Psoas muscle (tissue), 8 donors: Measurements from ENCODE around the gene MYO10. TPM values are rescaled to one million over a fixed set of nuclear protein-coding genes. Genes with fewer than 3 reads are reported as not detected.
"Not testable (repeated sequence)": the region's sequence is repeated elsewhere in the genome, so short reads cannot be mapped to it uniquely, and the experiment has no call there.

Experiments used
- ATAC-seq, 4 donors: fragments of 200-7000 bp; cut with Tn5 transposase; one replicate each; pipeline ENCODE4 v1.9.1; 2020; ENCODE audit warnings: moderate library complexity in 3 of 4, mild to moderate bottlenecking in 2 of 4
- DNase-seq, 2 donors: peaks; one replicate each; pipeline ENCODE4 v3.0.0-alpha.2; 2020
- H3K27ac ChIP-seq: fragments of 200-600 bp; one replicate; pipeline ENCODE4 v1.8.0; 2022
- H3K27me3 ChIP-seq, 3 donors: fragments of 200-600 bp in 1 of 3; one replicate each; pipeline versions ENCODE4 v1.6.1 to v1.8.0; 2013 to 2022; ENCODE audit warnings: low read length in 2 of 3, mild to moderate bottlenecking in 2 of 3, moderate library complexity in 1 of 3; ENCODE audit not compliant: insufficient read depth in 3 of 3
- H3K36me3 ChIP-seq, 2 donors: fragments of 200-600 bp in 1 of 2; one replicate each; pipeline versions ENCODE4 v1.6.1 to v1.8.0; 2013 to 2022; ENCODE audit warnings: low read depth in 1 of 2, mild to moderate bottlenecking in 1 of 2, moderate library complexity in 1 of 2; ENCODE audit not compliant: insufficient read depth in 1 of 2
- H3K4me1 ChIP-seq: fragments of 200-600 bp; one replicate; pipeline ENCODE4 v1.8.0; 2022
- H3K4me3 ChIP-seq: fragments of 200-600 bp; one replicate; pipeline ENCODE4 v1.8.0; 2022; ENCODE audit warnings: mild to moderate bottlenecking
- H3K9me3 ChIP-seq: fragments of 200-600 bp; one replicate; pipeline ENCODE4 v1.8.0; 2022
- CTCF ChIP-seq: fragments of 200-600 bp; IDR thresholded peaks from one replicate; pipeline ENCODE4 v1.8.0; 2022; ENCODE audit warnings: antibody characterized with exemption
- WGBS, 3 donors: extraction: QIAGEN DNeasy Blood & Tissue Kit; methylation state at CpG; one replicate each; pipeline versions ENCODE4 v1.1.6 to v1.1.7; 2013; 5-methylcytosine and 5-hydroxymethylcytosine counted together
- intact Hi-C, 2 donors: fragments of 100-400 bp; cut with DNase I; formaldehyde crosslinking; loops; one replicate each; pipeline versions ENCODE4 v1.11.0 to v1.14.2; 2022
- long read RNA-seq, 2 donors: library from polyadenylated mRNA; unstranded; transcript quantifications; one replicate each; pipeline ENCODE4 v2.0.0, GENCODE V29; 2021
- polyA plus RNA-seq, 3 donors: library from polyadenylated mRNA; stranded (reverse); fragments of 200-250 nt; gene quantifications; one replicate each; pipeline ENCODE4 v1.2.3, GENCODE V29; 2013
- total RNA-seq, 4 donors: library from RNA; stranded (reverse); fragmentation: NEBNext Ultra II Directional in 2 of 4; extraction: Animal tissue kit (Norgen Biotek cat#: 25700) in 2 of 4; gene quantifications; one replicate each; pipeline versions ENCODE4 v1.2.1 to v1.2.4, GENCODE V29; 2021 to 2023
- donor health status: healthy with polysubstance abuse.
- donor health status: DM: no; HTN: no; CAD: no; lungs with moderate emphysema.
- donor health status: Bipolar disorder and iron deficiency.
- donor health status: healthy.
- donor health status: DM: yes; HTN: yes; CAD: no.
- donor health status: DM: no; HTN: no; CAD: no.
- donor health status: DM: no; HTN: no; CAD: no.
- donor health status: DM: yes; HTN: yes; CAD: no.

Gene MYO10
- total RNA-seq, result 10 to 100 TPM in 3 of 4 donors, 1 to 10 TPM in 1; 5.8 to 10.2 (median 10.0) TPM
- polyA plus RNA-seq, result 10 to 100 TPM in 1 of 3 donors, 1 to 10 TPM in 2; 1.8 to 10.9 (median 3.1) TPM
- long read RNA-seq, donor 1, partial matches to known transcripts, result 3 of 3 reads
- long read RNA-seq, donor 1, other reads (novel, unspliced or antisense), result 0 of 3 reads
- long read RNA-seq, donor 2, partial matches to known transcripts, result 5 of 9 reads
- long read RNA-seq, donor 2, other reads (novel, unspliced or antisense), result 4 of 9 reads

GRCh38 chr5:16936150-16936988 is at the start of gene MYO10:
Gene MYO10, minus strand, starts transcription at chr5:16936288. Its CDS starts 480 bp downstream, at chr5:16935808.
- Histone ChIP-seq H3K36me3 (no peaks in the 10 kb centered on the region), H3K9me3 (no peaks in the 10 kb centered on the region), H3K4me3 (peak within 1 kb of the TSS; percentile 88), H3K27ac (peak within 1 kb of the TSS; percentile 79), H3K27me3 (peaks cover 0 to 21% (median 0%) of the 10 kb centered on the region in 3 donors), H3K4me1 (peaks cover 15% of the 10 kb centered on the region)
- WGBS, 3 donors, result 1% methylated on average over 34 to 67 of the region's 70 CpGs
- ATAC-seq (peak; percentile 89 to 91 (median 90)), DNase-seq (peak; percentile 79 to 90)
- no peak for TF ChIP-seq CTCF
- intact Hi-C loops, result loop anchor here (5.0 to 10.0 kb wide), 4 partner anchors 66 to 248 kb away; no protein-coding TSS in a partner anchor

- H3K9me3 ChIP-seq, H3K27me3 ChIP-seq, H3K4me3 ChIP-seq, ATAC-seq, H3K27ac ChIP-seq, DNase-seq, H3K4me1 ChIP-seq, intact Hi-C loops, H3K36me3 ChIP-seq: not testable (repeated sequence)
- 87 to 89% (median 88%) methylated on average over 7 of the region's 7 CpGs for WGBS, 3 donors
These were observed 49.2 kb upstream of the MYO10 start for GRCh38 chr5:16985304-16985703.

- DNase-seq (no peak), ATAC-seq (no peak)
- no peaks in the 10 kb centered on the region for H3K9me3 ChIP-seq
- no peak overlapping the region for H3K27ac ChIP-seq
- H3K4me1 ChIP-seq, result no peaks in the 10 kb centered on the region
- 65 to 72% (median 65%) methylated on average over 1 of the region's 1 CpG for WGBS, 3 donors
- no peak for TF ChIP-seq CTCF
- no peaks in the 10 kb centered on the region for H3K27me3 ChIP-seq
- intact Hi-C loops, result no loop called here
- H3K36me3 ChIP-seq, result no peaks in the 10 kb centered on the region
- no peak overlapping the region for H3K4me3 ChIP-seq
These were observed 47.9 kb upstream of the MYO10 start for GRCh38 chr5:16983972-16984371.

- Histone ChIP-seq H3K27me3 (no peaks in the 10 kb centered on the region), H3K9me3 (no peaks in the 10 kb centered on the region), H3K4me3 (no peak overlapping the region), H3K27ac (no peak overlapping the region), H3K36me3 (no peaks in the 10 kb centered on the region), H3K4me1 (no peaks in the 10 kb centered on the region)
- no peak for TF ChIP-seq CTCF
- DNase-seq (no peak), ATAC-seq (no peak)
- intact Hi-C loops, result no loop called here
- 49 to 62% (median 57%) methylated on average over 9 of the region's 9 CpGs for WGBS, 3 donors
These were observed 47.0 kb upstream of the MYO10 start for GRCh38 chr5:16983022-16983639.

- H3K4me1 ChIP-seq, result no peaks in the 10 kb centered on the region
- intact Hi-C loops, result no loop called here
- WGBS, 3 donors, result 78 to 82% (median 79%) methylated on average over 8 of the region's 8 CpGs
- no peak overlapping the region for H3K4me3 ChIP-seq
- H3K9me3 ChIP-seq, result no peaks in the 10 kb centered on the region
- no peak for TF ChIP-seq CTCF
- H3K36me3 ChIP-seq, result no peaks in the 10 kb centered on the region
- ATAC-seq, result no peak
- no peak overlapping the region for H3K27ac ChIP-seq
- no peaks in the 10 kb centered on the region for H3K27me3 ChIP-seq
- DNase-seq, result no peak
These were observed 45.6 kb upstream of the MYO10 start for GRCh38 chr5:16981700-16982099.
